ENCODE data around the gene SNX32.

- no peak for TF ChIP-seq CTCF (IDR thresholded peaks at IDR 0.05)
- no peak for TF ChIP-seq POLR2A (IDR thresholded peaks at IDR 0.05)
Observed at GRCh38 chr11:65863889-65864705, 30.3 kb downstream of the SNX32 start.

Measured in uterus (tissue), 2 donors.